ENCODE results near the gene NFIC. TPM values are rescaled to one million over a fixed set of nuclear protein-coding genes. Genes with fewer than 3 reads are reported as not detected.

Gene NFIC
- total RNA-seq, 4 donors from 2014 or later, result 34.7 to 191 (median 64.9) TPM

GRCh38 chr19:3321696-3322095 is 44.7 kb upstream of the NFIC start:
- TF ChIP-seq CTCF (IDR thresholded peaks at IDR 0.05) (no peak), POLR2A (IDR thresholded peaks at IDR 0.05) (no peak)
- H3K27me3 ChIP-seq, result no peaks in the 10 kb centered on the region

DNA sequence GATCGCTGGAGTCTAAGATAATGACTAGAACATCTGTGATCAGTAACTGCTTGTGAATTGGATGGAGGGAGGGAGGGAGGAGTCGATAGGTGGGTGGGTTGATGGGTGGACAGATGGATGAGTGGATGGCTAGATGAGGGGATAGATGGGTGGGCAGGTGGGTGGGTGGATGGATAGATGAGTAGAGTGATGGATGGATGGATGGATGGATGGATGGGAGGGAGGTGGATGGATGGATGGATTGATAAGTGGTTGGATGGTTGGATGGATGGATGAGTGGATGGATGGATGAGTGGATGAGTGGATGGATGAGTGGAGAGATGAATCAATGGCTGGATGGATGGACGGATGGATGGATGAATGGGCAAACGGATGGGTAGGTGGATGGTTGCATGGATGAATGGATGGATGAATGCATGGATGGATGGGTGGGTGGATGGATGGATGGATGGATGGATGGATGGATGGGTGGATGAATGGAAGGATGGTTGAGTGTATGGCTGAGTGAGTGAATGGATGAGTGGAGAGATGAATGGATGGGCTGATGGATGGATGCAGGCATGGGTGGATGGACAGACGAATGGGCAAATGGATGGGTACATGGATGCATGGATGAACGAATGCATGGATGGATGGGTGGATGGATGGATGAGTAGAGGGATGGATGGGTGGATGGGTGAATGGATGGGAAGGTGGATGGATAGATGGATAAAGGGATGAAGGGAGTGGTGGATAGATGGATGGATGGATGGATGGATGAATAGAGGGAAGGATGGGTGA is 44.0 kb upstream of the NFIC start:
- TF ChIP-seq CTCF (IDR thresholded peaks at IDR 0.05), result no peak
- no peak for TF ChIP-seq POLR2A (IDR thresholded peaks at IDR 0.05)
- no peak overlapping the region for H3K4me3 ChIP-seq
- DNase-seq, result no peak
- no peaks in the 10 kb centered on the region for H3K9me3 ChIP-seq
- no peaks in the 10 kb centered on the region for H3K36me3 ChIP-seq
- no peak overlapping the region for H3K27ac ChIP-seq
- H3K27me3 ChIP-seq, result no peaks in the 10 kb centered on the region
- no peaks in the 10 kb centered on the region for H3K4me1 ChIP-seq

More at GRCh38 chr19:3321696-3322095, 44.7 kb upstream of the NFIC start:
- Histone ChIP-seq H3K36me3 (no peaks in the 10 kb centered on the region), H3K4me1 (no peaks in the 10 kb centered on the region), H3K9me3 (no peaks in the 10 kb centered on the region), H3K4me3 (no peak overlapping the region), H3K27ac (no peak overlapping the region)
- DNase-seq, result no peak

- H3K27ac ChIP-seq, result no peak overlapping the region
- H3K9me3 ChIP-seq, result no peaks in the 10 kb centered on the region
- no peaks in the 10 kb centered on the region for H3K4me1 ChIP-seq
- H3K36me3 ChIP-seq, result no peaks in the 10 kb centered on the region
- no peak for DNase-seq
- TF ChIP-seq CTCF (IDR thresholded peaks at IDR 0.05) (no peak), POLR2A (IDR thresholded peaks at IDR 0.05) (no peak)
- no peak overlapping the region for H3K4me3 ChIP-seq
- H3K27me3 ChIP-seq, result no peaks in the 10 kb centered on the region
Measured at GRCh38 chr19:3323026-3323425, 43.4 kb upstream of the NFIC start.

DNA sequence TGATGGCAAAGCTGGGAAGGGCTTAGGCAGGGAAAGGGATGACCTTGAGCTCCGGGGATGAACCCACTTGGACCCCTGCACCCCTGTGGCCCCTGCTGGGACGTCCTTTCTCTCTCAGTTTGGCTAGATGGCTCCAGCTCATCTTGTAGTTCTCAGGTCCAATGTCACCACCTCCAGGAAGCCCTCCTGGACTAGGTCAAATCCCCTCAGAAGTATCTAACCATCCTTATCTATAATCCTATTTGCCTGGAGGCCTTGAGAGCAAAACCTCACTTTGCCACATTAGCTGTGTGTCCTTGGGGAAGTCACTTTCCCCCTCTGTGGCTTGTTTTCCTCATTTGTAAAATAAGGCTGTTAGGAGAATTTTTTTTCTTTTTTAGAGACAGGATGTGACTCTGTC is 42.7 kb upstream of the NFIC start:
- Histone ChIP-seq H3K9me3 (no peaks in the 10 kb centered on the region), H3K27me3 (no peaks in the 10 kb centered on the region), H3K4me1 (no peaks in the 10 kb centered on the region), H3K4me3 (no peak overlapping the region), H3K27ac (no peak overlapping the region), H3K36me3 (no peaks in the 10 kb centered on the region)
- TF ChIP-seq CTCF (IDR thresholded peaks at IDR 0.05) (no peak), POLR2A (IDR thresholded peaks at IDR 0.05) (no peak)
- DNase-seq, result no peak

DNA sequence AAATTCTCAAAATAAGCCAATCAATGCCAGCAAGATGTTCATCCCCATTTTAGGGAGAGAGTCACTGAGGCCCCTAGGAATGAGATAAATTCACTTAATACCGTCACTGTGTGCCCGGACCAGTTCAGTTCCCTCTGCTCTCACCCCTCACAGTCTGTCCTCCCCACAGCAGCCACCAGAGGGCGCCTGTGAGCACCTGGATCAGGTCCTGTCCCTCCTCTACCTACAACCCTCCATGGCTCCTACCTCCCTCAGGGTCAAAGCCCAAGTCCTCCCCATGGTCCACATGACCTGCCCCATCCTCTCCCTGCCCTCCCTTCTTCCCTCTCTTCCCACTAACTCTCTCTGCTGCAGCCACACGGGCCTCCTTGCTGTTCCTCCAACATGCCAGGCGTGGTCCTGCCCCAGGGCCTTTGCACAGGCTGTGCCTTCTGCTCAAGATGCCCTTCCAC is 42.0 kb upstream of the NFIC start:
- no peaks in the 10 kb centered on the region for H3K36me3 ChIP-seq
- H3K27me3 ChIP-seq, result no peaks in the 10 kb centered on the region
- no peaks in the 10 kb centered on the region for H3K4me1 ChIP-seq
- H3K4me3 ChIP-seq, result no peak overlapping the region
- no peak overlapping the region for H3K27ac ChIP-seq
- peak; percentile 14 to 68 (median 61) for TF ChIP-seq CTCF (IDR thresholded peaks at IDR 0.05)
- no peak for TF ChIP-seq POLR2A (IDR thresholded peaks at IDR 0.05)
- peak; percentile 41 to 84 (median 79) for DNase-seq
- no peaks in the 10 kb centered on the region for H3K9me3 ChIP-seq

All from Peyer's patch (tissue), 4 donors.